Thyroid gland (tissue), 4 donors: ENCODE results near the gene TDRKH.

Experiments
- POLR2A ChIP-seq, 2 donors: fragments of 450-650 bp; IDR thresholded peaks; one replicate each; pipeline ENCODE4 v1.6.1; 2017; ENCODE audit warnings: antibody characterized with exemption in 2 of 2, mild to moderate bottlenecking in 2 of 2, moderate library complexity in 1 of 2
- TF ChIP-seq, protein P1 (sequence below), 6 experiments: fragments of 200-600 bp in 3 of 6; fragments of 450-650 bp in 3 of 6; sonication (generic) in 3 of 6; IDR thresholded peaks; one replicate each; pipeline ENCODE4 v1.5.1; 2016 to 2019; ENCODE audit warnings: antibody characterized with exemption in 6 of 6, mild to moderate bottlenecking in 2 of 6, inconsistent platforms in 1 of 6, moderate library complexity in 1 of 6

DNA sequence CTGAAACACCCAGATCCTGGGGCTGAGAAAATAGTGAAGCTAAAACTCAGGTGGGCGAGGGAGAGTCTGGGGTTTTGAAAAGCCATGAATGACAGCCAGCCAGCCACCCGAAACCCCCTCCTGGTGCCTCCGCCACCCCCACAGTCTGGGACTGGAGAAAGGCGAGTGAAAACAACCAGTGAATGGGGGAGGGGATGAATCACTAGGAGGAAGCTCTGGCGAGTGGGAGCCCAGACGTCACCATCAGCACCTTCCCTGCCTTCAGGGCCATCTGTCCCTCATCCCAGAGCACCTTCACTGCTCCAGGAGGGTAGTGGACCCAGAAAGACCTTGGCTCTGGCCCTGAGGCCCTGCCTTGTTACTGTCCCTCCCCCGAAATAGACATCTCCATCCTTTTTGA is 32.1 kb upstream of the TDRKH start:
- no peak for TF ChIP-seq POLR2A (IDR thresholded peaks at IDR 0.05)
- TF ChIP-seq, protein P1, sequence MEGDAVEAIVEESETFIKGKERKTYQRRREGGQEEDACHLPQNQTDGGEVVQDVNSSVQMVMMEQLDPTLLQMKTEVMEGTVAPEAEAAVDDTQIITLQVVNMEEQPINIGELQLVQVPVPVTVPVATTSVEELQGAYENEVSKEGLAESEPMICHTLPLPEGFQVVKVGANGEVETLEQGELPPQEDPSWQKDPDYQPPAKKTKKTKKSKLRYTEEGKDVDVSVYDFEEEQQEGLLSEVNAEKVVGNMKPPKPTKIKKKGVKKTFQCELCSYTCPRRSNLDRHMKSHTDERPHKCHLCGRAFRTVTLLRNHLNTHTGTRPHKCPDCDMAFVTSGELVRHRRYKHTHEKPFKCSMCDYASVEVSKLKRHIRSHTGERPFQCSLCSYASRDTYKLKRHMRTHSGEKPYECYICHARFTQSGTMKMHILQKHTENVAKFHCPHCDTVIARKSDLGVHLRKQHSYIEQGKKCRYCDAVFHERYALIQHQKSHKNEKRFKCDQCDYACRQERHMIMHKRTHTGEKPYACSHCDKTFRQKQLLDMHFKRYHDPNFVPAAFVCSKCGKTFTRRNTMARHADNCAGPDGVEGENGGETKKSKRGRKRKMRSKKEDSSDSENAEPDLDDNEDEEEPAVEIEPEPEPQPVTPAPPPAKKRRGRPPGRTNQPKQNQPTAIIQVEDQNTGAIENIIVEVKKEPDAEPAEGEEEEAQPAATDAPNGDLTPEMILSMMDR (IDR thresholded peaks at IDR 0.05) = no peak
